K562 (cell line): ENCODE results near the gene SHFL. TPM values are rescaled to one million over a fixed set of nuclear protein-coding genes. Genes with fewer than 3 reads are reported as not detected.

Experiments used
- BCLAF1 ChIP-seq, 2 experiments: fragments of 450-650 bp in 1 of 2; IDR thresholded peaks; 2 replicates each; pipeline ENCODE4 v1.6.1; 2011 to 2017; ENCODE audit warnings: low read depth in 2 of 2, antibody characterized with exemption in 1 of 2, borderline replicate concordance in 1 of 2, low read length in 1 of 2, mild to moderate bottlenecking in 1 of 2, mixed read lengths in 1 of 2; ENCODE audit not compliant: control insufficient read depth in 1 of 2
- CREB1 ChIP-seq, 2 experiments: sonication (generic) in 1 of 2; formaldehyde crosslinking in 1 of 2; IDR thresholded peaks; 2 replicates each; pipeline versions ENCODE4 v1.6.1 to v1.8.0; 2012 to 2022; ENCODE audit warnings: inconsistent platforms in 1 of 2, mild to moderate bottlenecking in 1 of 2, missing genetic modification reagents in 1 of 2, moderate library complexity in 1 of 2
- E2F8 ChIP-seq: fragments of 450-650 bp; IDR thresholded peaks from 2 replicates; pipeline ENCODE4 v1.7.1; 2018; ENCODE audit warnings: mild to moderate bottlenecking, low read depth; ENCODE audit not compliant: partially characterized antibody
- ESRRA ChIP-seq: fragments of 450-650 bp; IDR thresholded peaks from 2 replicates; pipeline ENCODE4 v1.6.1; 2014; ENCODE audit warnings: low read depth, mild to moderate bottlenecking, moderate library complexity, borderline replicate concordance
- FOSL1 ChIP-seq: fragments of 200-800 bp; sonication (Bioruptor generic); conservative IDR thresholded peaks from 2 replicates; pipeline ENCODE4 v1.6.1; 2016; ENCODE audit warnings: missing genetic modification characterization, missing compliant biosample characterization
- HMG20A ChIP-seq: fragments of 450-650 bp; formaldehyde crosslinking; conservative IDR thresholded peaks from 2 replicates; pipeline ENCODE4 v1.4.0; 2020; ENCODE audit warnings: mild to moderate bottlenecking, mixed read lengths
- IRF2 ChIP-seq: sonication (generic); formaldehyde crosslinking; IDR thresholded peaks from 2 replicates; pipeline ENCODE4 v1.8.1; 2022; ENCODE audit warnings: mild to moderate bottlenecking, missing genetic modification reagents
- MECOM ChIP-seq: fragments of 250-450 bp; sonication (Bioruptor Pico); IDR thresholded peaks from 2 replicates; pipeline ENCODE4 v1.8.0; 2022; ENCODE audit warnings: inconsistent platforms
- NCOR1 ChIP-seq: fragments of 450-650 bp; IDR thresholded peaks from 2 replicates; pipeline ENCODE4 v1.6.1; 2016; ENCODE audit warnings: mild to moderate bottlenecking, moderate library complexity
- NR3C1 ChIP-seq: sonication (generic); formaldehyde crosslinking; IDR thresholded peaks from 2 replicates; pipeline ENCODE4 v1.8.1; 2022; ENCODE audit warnings: missing genetic modification reagents
- RBM22 ChIP-seq: fragments of 200-400 bp; formaldehyde crosslinking; IDR thresholded peaks from 2 replicates; pipeline ENCODE4 v1.6.1; 2018; ENCODE audit warnings: low read length, low read depth; ENCODE audit not compliant: poor library complexity, severe bottlenecking
- RBM34 ChIP-seq: fragments of 200-400 bp; formaldehyde crosslinking; IDR thresholded peaks from 2 replicates; pipeline ENCODE4 v1.6.1; 2018; ENCODE audit warnings: low read length, borderline replicate concordance; ENCODE audit not compliant: insufficient read depth
- RCOR1 ChIP-seq, 2 experiments: IDR thresholded peaks; 2 replicates each; pipeline ENCODE4 v1.6.1; 2012; ENCODE audit warnings: low read depth in 2 of 2, low read length in 2 of 2, borderline replicate concordance in 1 of 2, improper control_type of control experiment in 1 of 2
- RFX7 ChIP-seq: fragments of 250-450 bp; sonication (Bioruptor Pico); IDR thresholded peaks from 2 replicates; pipeline ENCODE4 v1.5.1; 2021; ENCODE audit warnings: mild to moderate bottlenecking
- SLC30A9 ChIP-seq: fragments of 250-450 bp; sonication (Bioruptor Pico); IDR thresholded peaks from 2 replicates; pipeline ENCODE4 v1.8.0; 2022; ENCODE audit warnings: mild to moderate bottlenecking, moderate library complexity
- SPI1 ChIP-seq: IDR thresholded peaks from 2 replicates; pipeline ENCODE4 v1.6.1; 2011; ENCODE audit warnings: low read depth, low read length, control low read depth, borderline replicate concordance
- THRA ChIP-seq: fragments of 450-650 bp; IDR thresholded peaks from 2 replicates; pipeline ENCODE4 v1.6.1; 2017; ENCODE audit warnings: mild to moderate bottlenecking, moderate library complexity
- ZEB2 ChIP-seq: fragments of 450-650 bp; IDR thresholded peaks from 2 replicates; pipeline ENCODE4 v1.6.1; 2016
- ZNF384 ChIP-seq: IDR thresholded peaks from 2 replicates; pipeline ENCODE4 v1.6.1; 2012; ENCODE audit warnings: low read depth, low read length, improper control_type of control experiment
- polyA plus RNA-seq, 8 experiments: library from polyadenylated mRNA; depleted of rRNA in 4 of 8; stranded (reverse) in 5 of 8; unstranded in 3 of 8; fragments of >200 nt; fragmentation: Nextera tagmentation in 2 of 8; fragmentation: Illumina TruSeq in 1 of 8; extraction: Ambion mirVana in 2 of 8; extraction: Trizol in 1 of 8; gene quantifications; 2 replicates each; pipeline versions ENCODE4 v1.2.1 to v1.2.3, GENCODE V29; 2011 to 2014; ENCODE audit warnings: inconsistent platforms in 1 of 8, missing spikeins in 1 of 8
- total RNA-seq, 7 experiments: library from RNA; depleted of rRNA in 6 of 7; stranded (reverse); fragments of >200 nt in 6 of 7; fragmentation: Illumina TruSeq in 2 of 7; extraction: Trizol in 2 of 7; gene quantifications; 2 replicates each; pipeline versions ENCODE4 v1.2.1 to v1.2.3, GENCODE V29; 2011 to 2021; ENCODE audit warnings: low replicate concordance in 1 of 7

SHFL gene
- total and polyA plus RNA-seq, 9 of the 15 experiments (the other 6 are each of a cell fraction or from before 2014, with no cell fraction given) = 1.5 to 25.7 (median 13.0) TPM

- TF ChIP-seq RBM22 (no peak), HMG20A (no peak), NR3C1 (CRISPR knock-in tag) (no peak), SPI1 (0 out of 2 replicates have a peak, but pooled peaks have one; percentile 11), RBM34 (no peak), IRF2 (no peak), MECOM (CRISPR knock-in tag) (no peak), CREB1 (IDR thresholded peaks at IDR 0.05) (no peak), CREB1 (CRISPR knock-in tag; IDR thresholded peaks at IDR 0.05) (no peak), ESRRA (peak; percentile 45; the same call in 1 of the 2 replicates), RFX7 (no peak), E2F8 (no peak), RCOR1 (IDR thresholded peaks at IDR 0.05; ENCODE audit: borderline replicate concordance in 1 of 2, low read depth in 2 of 2, low read length in 2 of 2) (0 out of 4 replicates have a peak, but pooled peaks of 1 of the 2 experiments have one; percentile 8), BCLAF1 (IDR thresholded peaks at IDR 0.05; ENCODE audit: borderline replicate concordance in 1 of 2, control insufficient read depth in 1 of 2, low read depth in 2 of 2, low read length in 1 of 2) (no peak), SLC30A9 (CRISPR knock-in tag) (no peak), NCOR1 (no peak), THRA (no peak), ZNF384 (no peak), FOSL1 (tag) (no peak), ZEB2 (no peak)
Measured at GRCh38 chr19:10104665-10105508, 18.8 kb downstream of the SHFL start (continued).
